ENCODE measurements around the gene SULT1E1. TPM values are rescaled to one million over a fixed set of nuclear protein-coding genes. Genes with fewer than 3 reads are reported as not detected.

Gene SULT1E1
- total RNA-seq, 1 experiment from 2014 or later: 3.1 TPM

GRCh38 chr4:69793732-69794131, 66.2 kb downstream of the SULT1E1 start:
- no peak for DNase-seq (ENCODE audit: low spot score)

Other genes with a start within 250 kb of the SULT1E1 start
- not detected in 2 replicates for gene UGT2A2, start 220.5 kb downstream of the SULT1E1 start, total RNA-seq (2014; rRNA removed; shearing (Covaris generic))
- not detected in 2 replicates for gene UGT2A1, start 206.9 kb downstream of the SULT1E1 start, total RNA-seq (2014; rRNA removed; shearing (Covaris generic))
- 0.70 and 1.8 TPM in 2 replicates for gene SULT1B1, start 99.5 kb downstream of the SULT1E1 start, total RNA-seq (2014; rRNA removed; shearing (Covaris generic))
- gene CSN1S1, start 70.9 kb upstream of the SULT1E1 start, total RNA-seq (2014; rRNA removed; shearing (Covaris generic)): not detected in 2 replicates
- gene CSN2, start 105.6 kb upstream of the SULT1E1 start, total RNA-seq (2014; rRNA removed; shearing (Covaris generic)): not detected in 2 replicates
- gene STATH, start 135.8 kb upstream of the SULT1E1 start, total RNA-seq (2014; rRNA removed; shearing (Covaris generic)): 0.29 and 0.37 TPM in 2 replicates
- gene HTN3, start 168.3 kb upstream of the SULT1E1 start, total RNA-seq (2014; rRNA removed; shearing (Covaris generic)): not detected in 2 replicates
- not detected in 2 replicates for gene HTN1, start 190.3 kb upstream of the SULT1E1 start, total RNA-seq (2014; rRNA removed; shearing (Covaris generic))

All from H4 (cell line).